Measurements from ENCODE around the gene RNF19B. TPM values are rescaled to one million over a fixed set of nuclear protein-coding genes. Genes with fewer than 3 reads are reported as not detected.
A peak's percentile ranks its signal among the peaks of the same experiment; 100 is the strongest.
"Not testable (repeated sequence)": the region's sequence is repeated elsewhere in the genome, so short reads cannot be mapped to it uniquely, and the experiment has no call there.

The RNF19B gene
- total and polyA plus RNA-seq, 5 donors, result 3.8 to 12.5 (median 10.6) TPM

DNA sequence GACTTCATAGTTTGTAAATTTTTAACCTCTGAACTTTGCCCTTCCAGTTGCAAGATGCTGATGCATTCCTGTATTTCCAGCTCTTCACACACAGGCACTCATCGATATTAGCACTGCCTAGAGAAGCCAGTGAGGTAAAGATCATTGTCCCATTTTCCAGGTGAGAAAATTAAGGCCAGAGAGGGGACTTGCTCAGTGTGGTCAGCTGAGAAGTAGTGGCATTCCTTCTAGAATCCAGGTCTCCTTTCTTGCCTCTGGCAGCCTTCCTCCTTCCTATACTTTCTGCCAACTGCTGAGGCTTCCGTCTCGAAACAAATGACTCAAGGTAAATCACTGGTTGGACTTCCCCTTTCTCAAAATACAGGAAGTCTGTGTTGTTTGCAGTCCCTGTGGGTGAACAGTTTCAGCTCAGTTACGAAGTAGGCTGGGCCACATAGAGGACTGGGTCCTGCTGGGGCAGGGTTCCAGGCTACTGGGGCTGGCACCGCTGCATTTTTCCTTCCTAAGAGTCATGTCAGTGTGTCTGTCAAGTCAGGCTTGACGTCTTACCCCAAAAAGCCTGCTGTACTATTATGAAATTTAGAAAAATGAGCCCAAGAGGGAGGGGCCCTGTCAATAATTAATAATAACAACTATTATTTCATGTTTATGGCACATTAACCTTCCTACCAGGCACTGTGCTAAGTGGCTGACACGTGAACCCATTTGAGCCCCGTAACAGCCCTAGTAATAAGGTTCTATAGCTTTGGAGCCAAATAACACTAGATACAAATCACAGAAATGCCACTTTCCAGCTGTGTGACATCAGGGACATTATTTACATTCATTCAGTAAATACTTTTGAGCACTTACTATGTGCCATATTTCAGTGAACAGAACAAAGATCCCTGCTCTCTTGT lies 16.6 kb upstream of the RNF19B start:
- intact Hi-C loops (cut with DNase I), result no loop called here
- H3K27me3 ChIP-seq (ENCODE audit: control insufficient read depth, insufficient read depth), result no peaks in the 10 kb centered on the region
- H3K4me1 ChIP-seq (ENCODE audit: control insufficient read depth, insufficient read depth, low read length), result peaks cover 3% of the 10 kb centered on the region
- no peaks in the 10 kb centered on the region for H3K9me3 ChIP-seq (ENCODE audit: control insufficient read depth, low read length)
- H3K4me3 ChIP-seq (ENCODE audit: low read length), result no peak overlapping the region
- peak overlapping the region; percentile 39 for H3K27ac ChIP-seq (ENCODE audit: low read length)
- 53% methylated on average over 8 of the region's 8 CpGs for WGBS
- ATAC-seq (peak; percentile 86 to 91), DNase-seq (peak; percentile 49 to 80 (median 69))

DNA sequence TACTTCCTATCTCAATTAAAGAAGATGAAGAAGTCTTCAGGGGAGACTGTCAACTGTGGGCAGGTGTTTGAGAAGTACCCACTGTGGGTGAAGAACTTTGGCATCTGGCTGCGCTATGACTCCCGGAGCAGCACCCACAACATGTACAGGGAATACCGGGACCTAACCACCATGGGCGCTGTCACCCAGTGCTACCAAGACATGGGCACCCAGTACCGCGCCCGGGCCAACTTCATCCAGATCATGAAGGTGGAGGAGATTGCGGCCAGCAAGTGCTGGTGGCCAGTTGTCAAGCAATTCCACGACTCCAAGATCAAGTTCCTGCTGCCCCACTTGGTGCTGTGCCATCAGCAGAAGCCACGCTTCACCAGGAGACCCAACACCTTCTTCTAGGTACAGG lies 15.5 kb upstream of the RNF19B start:
- ATAC-seq (no peak), DNase-seq (peak in 1 of 3 donors; percentile 52)
- Histone ChIP-seq H3K27me3 (ENCODE audit: control insufficient read depth, insufficient read depth) (no peaks in the 10 kb centered on the region), H3K9me3 (ENCODE audit: control insufficient read depth, low read length) (no peaks in the 10 kb centered on the region), H3K4me1 (ENCODE audit: control insufficient read depth, insufficient read depth, low read length) (peaks cover 3% of the 10 kb centered on the region), H3K4me3 (ENCODE audit: low read length) (no peak overlapping the region), H3K27ac (ENCODE audit: low read length) (no peak overlapping the region)
- 96% methylated on average over 10 of the region's 10 CpGs for WGBS
- intact Hi-C loops (cut with DNase I), result no loop called here

DNA sequence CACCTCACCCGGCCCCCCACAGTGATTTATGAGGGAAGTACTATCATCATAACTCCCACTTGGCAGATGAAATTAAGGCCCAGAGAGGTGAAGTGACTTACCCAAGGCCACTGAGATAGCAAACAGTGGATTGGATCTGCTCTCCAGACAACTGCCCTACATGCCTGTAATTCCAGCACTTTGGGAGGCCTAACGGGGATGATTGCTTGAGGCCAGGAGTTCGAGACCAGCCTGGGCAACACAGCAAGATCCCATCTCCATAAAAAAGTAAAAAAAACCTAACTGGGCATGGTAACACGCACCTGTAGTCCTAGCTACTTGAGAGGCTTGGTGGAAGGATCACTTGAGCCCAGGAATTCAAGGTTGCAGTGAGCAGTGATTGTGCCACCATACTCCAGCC lies 14.2 kb upstream of the RNF19B start:
- Histone ChIP-seq H3K9me3 (ENCODE audit: control insufficient read depth, low read length) (no peaks in the 10 kb centered on the region), H3K27me3 (ENCODE audit: control insufficient read depth, insufficient read depth) (no peaks in the 10 kb centered on the region), H3K4me3 (ENCODE audit: low read length) (no peak overlapping the region), H3K4me1 (ENCODE audit: control insufficient read depth, insufficient read depth, low read length) (peaks cover 3% of the 10 kb centered on the region), H3K27ac (ENCODE audit: low read length) (no peak overlapping the region)
- no peak for DNase-seq
- 91% methylated on average over 4 of the region's 4 CpGs for WGBS
- intact Hi-C loops (cut with DNase I), result no loop called here
- ATAC-seq, result no peak

DNA sequence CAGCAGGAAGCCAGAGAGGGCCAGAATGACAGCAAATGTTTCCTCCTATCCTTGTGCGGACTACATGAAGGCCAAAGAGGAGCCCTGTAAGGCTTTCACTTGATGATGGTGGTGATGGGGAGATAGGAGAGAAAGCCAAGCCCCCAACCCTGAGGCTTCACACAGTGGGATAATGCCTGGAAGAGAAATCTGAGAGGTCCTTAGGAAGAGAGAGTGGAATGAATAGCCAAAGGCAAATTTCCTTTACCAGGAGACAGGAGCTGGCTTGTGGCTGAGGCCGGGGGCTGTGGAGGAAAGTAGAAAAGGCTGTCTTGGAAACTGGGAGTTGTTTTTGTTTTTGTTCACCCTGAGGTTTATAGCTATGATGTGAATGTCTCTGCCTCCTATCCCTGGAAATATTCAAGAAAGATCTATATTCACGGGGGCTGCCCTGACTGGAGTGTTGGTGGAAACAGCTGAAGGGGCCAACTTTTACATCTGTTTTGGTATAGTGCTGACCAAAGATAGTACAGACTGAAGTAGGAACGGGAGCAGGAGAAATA lies 13.0 kb upstream of the RNF19B start:
- ATAC-seq, result no peak
- intact Hi-C loops (cut with DNase I), result no loop called here

DNA sequence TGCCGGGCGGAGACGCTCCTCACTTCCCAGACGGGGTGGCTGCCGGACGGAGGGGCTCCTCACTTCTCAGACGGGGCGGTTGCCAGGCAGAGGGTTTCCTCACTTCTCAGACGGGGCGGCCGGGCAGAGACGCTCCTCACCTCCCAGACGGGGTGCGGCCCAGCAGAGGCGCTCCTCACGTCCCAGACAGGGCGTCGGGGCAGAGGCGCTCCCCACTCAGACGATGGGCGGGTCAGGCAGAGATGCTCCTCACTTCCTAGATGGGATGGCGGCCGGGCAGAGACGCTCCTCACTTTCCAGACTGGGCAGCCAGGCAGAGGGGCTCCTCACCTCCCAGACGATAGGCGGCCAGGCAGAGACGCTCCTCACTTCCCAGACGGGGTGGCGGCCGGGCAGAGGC lies 10.4 kb upstream of the RNF19B start:
- H3K27ac ChIP-seq (ENCODE audit: low read length); H3K4me1 ChIP-seq (ENCODE audit: control insufficient read depth, insufficient read depth, low read length); intact Hi-C loops (cut with DNase I); H3K9me3 ChIP-seq (ENCODE audit: control insufficient read depth, low read length); ATAC-seq; H3K4me3 ChIP-seq (ENCODE audit: low read length); H3K27me3 ChIP-seq (ENCODE audit: control insufficient read depth, insufficient read depth): not testable (repeated sequence)
- peak in 1 of 3 donors; percentile 57 for DNase-seq
- WGBS, result 87% methylated on average over 23 of the region's 30 CpGs

More for the DNA sequence above, 13.0 kb upstream of the RNF19B start:
- WGBS, result 61% methylated on average over 4 of the region's 4 CpGs
- peaks cover 3% of the 10 kb centered on the region for H3K4me1 ChIP-seq (ENCODE audit: control insufficient read depth, insufficient read depth, low read length)
- DNase-seq, result no peak
- no peaks in the 10 kb centered on the region for H3K9me3 ChIP-seq (ENCODE audit: control insufficient read depth, low read length)
- no peaks in the 10 kb centered on the region for H3K27me3 ChIP-seq (ENCODE audit: control insufficient read depth, insufficient read depth)
- no peak overlapping the region for H3K4me3 ChIP-seq (ENCODE audit: low read length)
- H3K27ac ChIP-seq (ENCODE audit: low read length), result no peak overlapping the region

DNA sequence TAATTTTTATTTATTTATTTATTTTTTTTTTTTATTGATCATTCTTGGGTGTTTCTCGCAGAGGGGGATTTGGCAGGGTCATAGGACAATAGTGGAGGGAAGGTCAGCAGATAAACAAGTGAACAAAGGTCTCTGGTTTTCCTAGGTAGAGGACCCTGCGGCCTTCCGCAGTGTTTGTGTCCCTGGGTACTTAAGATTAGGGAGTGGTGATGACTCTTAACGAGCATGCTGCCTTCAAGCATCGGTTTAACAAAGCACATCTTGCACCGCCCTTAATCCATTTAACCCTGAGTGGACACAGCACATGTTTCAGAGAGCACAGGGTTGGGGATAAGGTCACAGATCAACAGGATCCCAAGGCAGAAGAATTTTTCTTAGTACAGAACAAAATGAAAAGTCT lies 8.8 kb upstream of the RNF19B start:
- DNase-seq; H3K9me3 ChIP-seq (ENCODE audit: control insufficient read depth, low read length); H3K4me3 ChIP-seq (ENCODE audit: low read length); H3K27me3 ChIP-seq (ENCODE audit: control insufficient read depth, insufficient read depth); H3K4me1 ChIP-seq (ENCODE audit: control insufficient read depth, insufficient read depth, low read length); intact Hi-C loops (cut with DNase I); H3K27ac ChIP-seq (ENCODE audit: low read length): not testable (repeated sequence)
- WGBS, result 42% methylated on average over 4 of the region's 6 CpGs
- ATAC-seq, result peak in 1 of 2 donors; percentile 5

DNA sequence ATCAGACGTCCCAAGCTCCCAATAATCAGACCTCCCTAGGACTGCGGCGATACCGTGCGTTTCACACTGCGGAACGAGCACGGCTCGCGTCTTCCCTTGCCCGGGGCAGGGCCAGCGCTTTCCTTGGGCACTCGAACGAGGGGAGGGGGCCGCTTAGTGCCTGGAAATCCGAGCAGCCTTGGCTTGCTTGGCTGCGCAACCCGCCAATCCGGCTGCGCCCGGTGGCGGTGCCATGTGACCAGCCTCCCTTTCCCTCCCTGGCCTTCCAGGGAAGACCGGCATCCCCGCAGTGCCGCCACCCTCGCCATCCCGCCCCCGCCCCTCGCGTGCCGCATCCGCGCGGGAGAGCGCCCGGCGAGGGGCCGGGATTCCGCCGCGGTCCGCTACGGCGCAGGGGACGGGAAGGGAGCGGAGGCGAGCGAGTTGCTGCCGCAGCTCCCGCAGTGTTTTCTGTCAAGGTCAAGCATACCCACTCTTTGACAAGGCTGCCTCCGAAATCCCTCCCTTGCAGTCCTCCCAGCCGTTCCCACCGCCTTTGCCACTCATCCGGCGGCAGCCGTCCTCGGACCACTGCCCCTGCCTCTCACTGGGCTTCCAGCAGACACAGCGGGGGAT lies 8.3 kb upstream of the RNF19B start:
- intact Hi-C loops (cut with DNase I), result no loop called here
- Histone ChIP-seq H3K4me1 (ENCODE audit: control insufficient read depth, insufficient read depth, low read length) (no peaks in the 10 kb centered on the region), H3K27ac (ENCODE audit: low read length) (no peak overlapping the region), H3K9me3 (ENCODE audit: control insufficient read depth, low read length) (no peaks in the 10 kb centered on the region), H3K4me3 (ENCODE audit: low read length) (peak overlapping the region; percentile 78), H3K27me3 (ENCODE audit: control insufficient read depth, insufficient read depth) (no peaks in the 10 kb centered on the region)
- DNase-seq, result peak; percentile 57 to 81 (median 81)
- under 1% methylated on average over 58 of the region's 58 CpGs for WGBS
- peak; percentile 90 to 91 for ATAC-seq

DNA sequence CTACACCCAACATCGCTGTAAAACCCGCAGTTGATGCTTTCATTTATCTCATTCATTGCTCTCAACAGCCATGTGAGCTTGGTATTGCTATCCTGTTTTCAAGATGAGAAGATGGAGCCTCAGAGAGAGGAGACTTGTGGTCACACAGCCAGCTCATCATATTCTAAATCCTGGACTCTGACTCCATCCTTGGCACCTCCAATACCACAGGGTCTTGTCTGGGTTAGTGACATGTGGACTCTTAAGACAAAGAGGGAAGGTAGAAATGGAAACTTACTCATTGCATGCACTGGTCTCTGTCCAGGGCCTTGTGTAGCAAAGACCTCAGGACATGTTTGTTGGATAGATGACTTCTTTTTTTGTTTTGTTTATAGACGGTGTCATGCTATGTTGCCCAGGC lies 7.0 kb upstream of the RNF19B start:
- Histone ChIP-seq H3K4me3 (ENCODE audit: low read length) (no peak overlapping the region), H3K4me1 (ENCODE audit: control insufficient read depth, insufficient read depth, low read length) (no peaks in the 10 kb centered on the region), H3K9me3 (ENCODE audit: control insufficient read depth, low read length) (no peaks in the 10 kb centered on the region), H3K27ac (ENCODE audit: low read length) (no peak overlapping the region), H3K27me3 (ENCODE audit: control insufficient read depth, insufficient read depth) (no peaks in the 10 kb centered on the region)
- ATAC-seq (no peak), DNase-seq (no peak)
- intact Hi-C loops (cut with DNase I), result no loop called here
- 92% methylated on average over 3 of the region's 3 CpGs for WGBS

DNA sequence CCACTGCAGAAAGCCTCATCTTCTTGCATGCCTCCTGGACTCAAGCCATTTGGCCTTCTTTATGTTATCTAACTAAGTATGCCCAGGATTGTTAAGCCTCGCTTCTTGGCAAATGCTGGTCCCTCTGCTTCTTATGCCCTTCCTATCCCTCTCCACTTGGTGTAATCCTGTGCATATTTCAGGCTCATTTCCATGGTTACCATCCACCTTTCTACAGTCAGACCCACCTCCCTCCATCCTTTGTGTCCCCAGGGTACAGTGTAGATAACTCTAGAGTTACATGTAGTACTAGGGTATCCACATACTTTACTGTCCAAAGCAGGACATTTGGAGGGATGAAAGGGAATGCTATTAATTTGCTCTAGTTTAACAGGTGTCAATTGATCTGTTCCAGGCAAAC lies 6.5 kb upstream of the RNF19B start:
- no peaks in the 10 kb centered on the region for H3K27me3 ChIP-seq (ENCODE audit: control insufficient read depth, insufficient read depth)
- WGBS, result 96% methylated on average over 1 of the region's 1 CpG
- no peak for ATAC-seq

DNA sequence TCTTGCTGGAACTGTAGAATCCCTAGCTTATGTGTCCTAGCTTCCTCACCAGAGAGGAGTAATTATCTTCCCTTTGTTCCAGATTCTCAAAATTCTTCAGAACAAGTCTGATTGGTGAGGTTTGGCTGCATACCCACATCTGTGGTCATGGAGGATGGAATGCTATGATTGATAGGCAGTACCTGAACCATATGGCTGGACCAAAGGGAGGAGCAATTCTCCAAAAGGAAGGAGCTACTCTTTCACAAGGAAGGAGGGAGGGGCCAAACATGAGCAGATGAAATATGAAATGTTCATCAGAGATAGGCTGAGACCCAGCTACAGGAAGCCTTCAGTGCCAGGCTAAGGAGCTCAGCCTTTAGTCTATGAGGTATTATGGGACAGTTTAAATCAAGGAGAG lies 5.0 kb upstream of the RNF19B start:
- no peak overlapping the region for H3K27ac ChIP-seq (ENCODE audit: low read length)
- intact Hi-C loops (cut with DNase I), result no loop called here
- no peaks in the 10 kb centered on the region for H3K9me3 ChIP-seq (ENCODE audit: control insufficient read depth, low read length)
- no peaks in the 10 kb centered on the region for H3K4me1 ChIP-seq (ENCODE audit: control insufficient read depth, insufficient read depth, low read length)
- no peak overlapping the region for H3K4me3 ChIP-seq (ENCODE audit: low read length)
- no peak for DNase-seq
- ATAC-seq, result no peak
- H3K27me3 ChIP-seq (ENCODE audit: control insufficient read depth, insufficient read depth), result no peaks in the 10 kb centered on the region

More for the DNA sequence above, 6.5 kb upstream of the RNF19B start:
- H3K4me3 ChIP-seq (ENCODE audit: low read length), result no peak overlapping the region
- H3K27ac ChIP-seq (ENCODE audit: low read length), result no peak overlapping the region
- no peak for DNase-seq
- intact Hi-C loops (cut with DNase I), result no loop called here
- no peaks in the 10 kb centered on the region for H3K9me3 ChIP-seq (ENCODE audit: control insufficient read depth, low read length)
- no peaks in the 10 kb centered on the region for H3K4me1 ChIP-seq (ENCODE audit: control insufficient read depth, insufficient read depth, low read length)

DNA sequence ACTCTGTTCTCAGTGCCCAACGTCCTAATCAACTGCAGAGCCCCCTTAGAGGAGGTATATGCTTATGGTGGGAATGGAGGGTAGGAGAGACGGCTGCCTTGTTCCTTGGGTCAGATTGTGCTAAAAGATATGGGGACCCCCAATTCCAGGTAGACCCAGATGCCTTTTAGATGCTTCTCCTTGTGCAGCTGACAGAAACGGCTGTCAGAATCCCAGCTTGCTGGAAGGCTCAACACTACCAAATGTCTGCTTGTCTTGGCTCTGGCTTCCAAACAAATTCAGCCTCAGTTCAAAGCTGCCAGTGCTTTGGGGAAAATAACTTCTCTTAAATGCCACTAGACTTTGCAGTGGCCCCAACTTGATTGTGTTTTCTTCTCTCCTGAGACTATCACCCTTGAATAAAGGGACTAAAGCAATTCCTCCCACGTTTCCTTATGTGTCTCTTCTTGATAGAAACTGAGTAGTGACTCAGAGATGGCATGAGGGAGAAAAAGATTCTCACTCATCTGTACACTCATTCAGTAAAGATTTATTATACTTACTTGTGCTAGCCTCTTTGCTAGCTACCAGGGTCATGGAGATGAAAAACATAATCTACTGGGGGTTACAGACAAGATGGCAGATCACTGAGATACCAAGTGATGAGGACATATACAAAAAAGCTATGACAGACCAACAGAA lies 3.4 kb upstream of the RNF19B start:
- 56% methylated on average over 4 of the region's 4 CpGs for WGBS
- H3K4me3 ChIP-seq (ENCODE audit: low read length), result no peak overlapping the region
- ATAC-seq (no peak), DNase-seq (no peak)
- peaks cover 2% of the 10 kb centered on the region for H3K4me1 ChIP-seq (ENCODE audit: control insufficient read depth, insufficient read depth, low read length)
- H3K27ac ChIP-seq (ENCODE audit: low read length), result no peak overlapping the region
- H3K27me3 ChIP-seq (ENCODE audit: control insufficient read depth, insufficient read depth), result no peaks in the 10 kb centered on the region
- intact Hi-C loops (cut with DNase I), result no loop called here
- no peaks in the 10 kb centered on the region for H3K9me3 ChIP-seq (ENCODE audit: control insufficient read depth, low read length)

All from right cardiac atrium (tissue), 5 donors.